SK-N-SH (cell line): ENCODE measurements around the gene CAMK2D. TPM values are rescaled to one million over a fixed set of nuclear protein-coding genes. Genes with fewer than 3 reads are reported as not detected.

Experiments
- CTCF ChIA-PET: fragments of 300-600, 350-600 bp; formaldehyde crosslinking; extraction: SDS; loops from one replicate; lab custom pipeline; 2021; lab: Yijun Ruan, JAX
- POLR2A ChIA-PET: fragments of 350-600 bp; sonication (Branson Sonifier 250); formaldehyde crosslinking; extraction: SDS; loops from one replicate; lab custom pipeline; 2020; ENCODE audit warnings: antibody characterized with exemption, inconsistent platforms; lab: Yijun Ruan, JAX
- DNase-seq: peaks from one replicate; pipeline ENCODE4 v3.0.0; 2012
- H2AFZ ChIP-seq: fragments of 200-600 bp; sonication (generic); 2 replicates; pipeline ENCODE4 v1.8.1; 2016; ENCODE audit warnings: antibody characterized with exemption, mild to moderate bottlenecking, low read depth
- H3F3A ChIP-seq: fragments of 200-600 bp; sonication (generic); replicated peaks from 2 replicates; pipeline ENCODE3; 2016; ENCODE audit warnings: antibody characterized with exemption, mild to moderate bottlenecking; ENCODE audit not compliant: insufficient read depth
- H3K27ac ChIP-seq, 2 experiments: fragments of 200-500 bp in 1 of 2; fragments of 200-600 bp in 1 of 2; sonication (Bioruptor generic) in 1 of 2; sonication (generic), shearing (Covaris generic) in 1 of 2; 2 replicates each; pipeline versions ENCODE4 v1.5.1 to v1.6.1; 2014 to 2016; ENCODE audit warnings: low read depth in 2 of 2, inconsistent platforms in 1 of 2, low read length in 1 of 2, mild to moderate bottlenecking in 1 of 2, mixed read lengths in 1 of 2
- H3K27me3 ChIP-seq: fragments of 200-600 bp; sonication (generic), shearing (Covaris generic); 2 replicates; pipeline ENCODE4 v1.6.1; 2016; ENCODE audit warnings: mixed run types; ENCODE audit not compliant: insufficient read depth
- H3K36me3 ChIP-seq, 2 experiments: fragments of 200-500 bp in 1 of 2; fragments of 200-600 bp in 1 of 2; sonication (Bioruptor generic) in 1 of 2; sonication (generic) in 1 of 2; replicated peaks in 1 of 2; 2 replicates each; pipeline versions ENCODE3 to v1.5.1; 2014 to 2016; ENCODE audit warnings: low read length in 1 of 2, mild to moderate bottlenecking in 1 of 2; ENCODE audit not compliant: insufficient read depth in 2 of 2, control insufficient read depth in 1 of 2
- H3K4me1 ChIP-seq, 2 experiments: fragments of 200-500 bp in 1 of 2; fragments of 200-600 bp in 1 of 2; sonication (Bioruptor generic) in 1 of 2; sonication (generic), shearing (Covaris generic) in 1 of 2; 2 replicates each; pipeline versions ENCODE4 v1.5.1 to v1.6.1; 2014 to 2016; ENCODE audit warnings: low read depth in 1 of 2, low read length in 1 of 2, mixed run types in 1 of 2; ENCODE audit not compliant: insufficient read depth in 2 of 2, control insufficient read depth in 1 of 2
- H3K4me2 ChIP-seq: fragments of 200-600 bp; sonication (generic), shearing (Covaris generic); 2 replicates; pipeline ENCODE4 v1.6.1; 2017; ENCODE audit warnings: mixed run types
- H3K4me3 ChIP-seq, 2 experiments: fragments of 200-500 bp in 1 of 2; fragments of 200-600 bp in 1 of 2; sonication (Bioruptor generic) in 1 of 2; sonication (generic), shearing (Covaris generic) in 1 of 2; 2 replicates each; pipeline versions ENCODE4 v1.5.1 to v1.8.1; 2014 to 2016; ENCODE audit warnings: low read depth in 2 of 2, inconsistent platforms in 1 of 2, low read length in 1 of 2, mild to moderate bottlenecking in 1 of 2, mixed read lengths in 1 of 2, moderate library complexity in 1 of 2
- H3K79me2 ChIP-seq: fragments of 200-600 bp; sonication (generic); 2 replicates; pipeline ENCODE4 v1.8.1; 2017; ENCODE audit warnings: mild to moderate bottlenecking; ENCODE audit not compliant: insufficient read depth
- H3K9ac ChIP-seq: fragments of 200-600 bp; sonication (generic); 2 replicates; pipeline ENCODE4 v1.6.1; 2017; ENCODE audit warnings: mixed run types
- H3K9me2 ChIP-seq: fragments of 200-600 bp; sonication (generic); 2 replicates; pipeline ENCODE4 v1.6.1; 2017; ENCODE audit warnings: mixed run types
- H3K9me3 ChIP-seq: fragments of 200-600 bp; sonication (generic); 2 replicates; pipeline ENCODE4 v1.6.1; 2017; ENCODE audit warnings: mixed run types, mild to moderate bottlenecking, moderate library complexity
- H4K20me1 ChIP-seq: fragments of 200-600 bp; sonication (generic); 2 replicates; pipeline ENCODE4 v1.6.1; 2017; ENCODE audit warnings: mild to moderate bottlenecking, mixed run types; ENCODE audit not compliant: insufficient read depth
- EZH2phosphoT487 ChIP-seq: fragments of 200-600 bp; sonication (generic); IDR thresholded peaks from 2 replicates; pipeline ENCODE4 v1.6.1; 2017; ENCODE audit warnings: low read depth, mixed run types, mild to moderate bottlenecking, antibody characterized with exemption, moderate library complexity, borderline replicate concordance
- FOSL2 ChIP-seq: IDR thresholded peaks from 2 replicates; pipeline ENCODE4 v1.4.0; 2012; ENCODE audit warnings: low read depth, mild to moderate bottlenecking, moderate library complexity, borderline replicate concordance
- GABPA ChIP-seq: IDR thresholded peaks from 2 replicates; pipeline ENCODE4 v1.4.0; 2012; ENCODE audit warnings: low read depth, mild to moderate bottlenecking
- JUND ChIP-seq: IDR thresholded peaks from 2 replicates; pipeline ENCODE4 v1.4.0; 2012
- MEF2A ChIP-seq: IDR thresholded peaks from 2 replicates; pipeline ENCODE4 v1.4.0; 2012; ENCODE audit warnings: low read depth, borderline replicate concordance
- MXI1 ChIP-seq: IDR thresholded peaks from 2 replicates; pipeline ENCODE4 v1.6.1; 2012; ENCODE audit warnings: mild to moderate bottlenecking, low read depth, low read length, improper control_type of control experiment
- NRF1 ChIP-seq: IDR thresholded peaks from 2 replicates; pipeline ENCODE4 v1.6.1; 2012; ENCODE audit warnings: low read depth, mild to moderate bottlenecking, low read length
- POLR2AphosphoS5 ChIP-seq: IDR thresholded peaks from 2 replicates; pipeline ENCODE4 v1.6.1; 2012; ENCODE audit warnings: low read depth, low read length
- RCOR1 ChIP-seq: fragments of 150-350 bp; IDR thresholded peaks from 2 replicates; pipeline ENCODE4 v1.6.1; 2017; ENCODE audit warnings: antibody characterized with exemption, low read length
- RXRA ChIP-seq: IDR thresholded peaks from 2 replicates; pipeline ENCODE4 v1.4.0; 2012; ENCODE audit warnings: low read depth, mild to moderate bottlenecking, borderline replicate concordance
- SMC3 ChIP-seq: IDR thresholded peaks from 2 replicates; pipeline ENCODE4 v1.6.1; 2012; ENCODE audit warnings: low read depth, low read length, improper control_type of control experiment
- TAF1 ChIP-seq: IDR thresholded peaks from 2 replicates; pipeline ENCODE4 v1.6.1; 2012; ENCODE audit warnings: low read depth, mild to moderate bottlenecking, low read length, moderate library complexity, borderline replicate concordance
- TCF12 ChIP-seq: IDR thresholded peaks from 2 replicates; pipeline ENCODE4 v1.4.0; 2012
- TEAD4 ChIP-seq: IDR thresholded peaks from 2 replicates; pipeline ENCODE4 v1.4.0; 2012; ENCODE audit warnings: mild to moderate bottlenecking, borderline replicate concordance; ENCODE audit not compliant: insufficient read depth
- YY1 ChIP-seq: IDR thresholded peaks from 2 replicates; pipeline ENCODE4 v1.4.0; 2012; ENCODE audit warnings: low read depth, mild to moderate bottlenecking
- WGBS: methylation state at CpG from one replicate; pipeline ENCODE4 v1.1.6; 2017; ENCODE audit warnings: low lambda C conversion rate; 5-methylcytosine and 5-hydroxymethylcytosine counted together
- polyA plus RNA-seq, 3 experiments: library from polyadenylated mRNA; depleted of rRNA; stranded (reverse); fragments of >200 nt; gene quantifications; 2 replicates each; pipeline ENCODE4 v1.2.3, GENCODE V29; 2012
- TF ChIP-seq, protein P1 (sequence below): IDR thresholded peaks from 2 replicates; pipeline ENCODE4; 2012
- TF ChIP-seq, protein P2 (sequence below): IDR thresholded peaks from 2 replicates; pipeline ENCODE4 v1.4.0; 2012; ENCODE audit warnings: low read depth, borderline replicate concordance
- TF ChIP-seq, protein P3 (sequence below): IDR thresholded peaks from 2 replicates; pipeline ENCODE4 v1.4.0; 2012; ENCODE audit warnings: low read depth
- TF ChIP-seq, protein P4 (sequence below): fragments of 150-350 bp; IDR thresholded peaks from 2 replicates; pipeline ENCODE4 v1.6.1; 2016; ENCODE audit warnings: mild to moderate bottlenecking, low read depth, low read length

The CAMK2D gene
- polyA plus RNA-seq, 1 of the 3 experiments (the other 2 are of a cell fraction) = 17.0 TPM

DNA sequence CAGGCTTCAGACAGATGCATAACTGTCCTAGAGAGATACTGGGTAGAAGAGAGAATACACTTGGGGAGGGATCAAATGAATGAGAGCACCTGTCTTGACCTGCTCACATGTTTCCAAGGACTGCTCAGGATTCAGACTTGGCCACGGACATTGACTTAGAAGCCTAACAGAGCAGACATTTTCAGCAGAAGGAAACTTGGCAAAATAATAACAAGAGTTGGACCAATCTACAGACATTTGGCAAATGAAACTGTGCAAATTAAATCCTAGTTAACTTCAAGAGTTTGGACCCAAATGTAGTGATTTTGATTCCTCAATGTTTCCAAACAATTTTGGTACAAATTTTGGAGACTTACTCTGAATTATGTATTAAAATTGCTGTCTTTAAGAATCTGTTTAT, 223.9 kb downstream of the CAMK2D start (continued):
- TF ChIP-seq, protein P1, sequence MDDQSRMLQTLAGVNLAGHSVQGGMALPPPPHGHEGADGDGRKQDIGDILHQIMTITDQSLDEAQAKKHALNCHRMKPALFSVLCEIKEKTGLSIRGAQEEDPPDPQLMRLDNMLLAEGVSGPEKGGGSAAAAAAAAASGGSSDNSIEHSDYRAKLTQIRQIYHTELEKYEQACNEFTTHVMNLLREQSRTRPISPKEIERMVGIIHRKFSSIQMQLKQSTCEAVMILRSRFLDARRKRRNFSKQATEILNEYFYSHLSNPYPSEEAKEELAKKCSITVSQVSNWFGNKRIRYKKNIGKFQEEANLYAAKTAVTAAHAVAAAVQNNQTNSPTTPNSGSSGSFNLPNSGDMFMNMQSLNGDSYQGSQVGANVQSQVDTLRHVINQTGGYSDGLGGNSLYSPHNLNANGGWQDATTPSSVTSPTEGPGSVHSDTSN = no peak
- TF ChIP-seq RXRA = no peak
- no peak for TF ChIP-seq YY1
- TF ChIP-seq, protein P2, sequence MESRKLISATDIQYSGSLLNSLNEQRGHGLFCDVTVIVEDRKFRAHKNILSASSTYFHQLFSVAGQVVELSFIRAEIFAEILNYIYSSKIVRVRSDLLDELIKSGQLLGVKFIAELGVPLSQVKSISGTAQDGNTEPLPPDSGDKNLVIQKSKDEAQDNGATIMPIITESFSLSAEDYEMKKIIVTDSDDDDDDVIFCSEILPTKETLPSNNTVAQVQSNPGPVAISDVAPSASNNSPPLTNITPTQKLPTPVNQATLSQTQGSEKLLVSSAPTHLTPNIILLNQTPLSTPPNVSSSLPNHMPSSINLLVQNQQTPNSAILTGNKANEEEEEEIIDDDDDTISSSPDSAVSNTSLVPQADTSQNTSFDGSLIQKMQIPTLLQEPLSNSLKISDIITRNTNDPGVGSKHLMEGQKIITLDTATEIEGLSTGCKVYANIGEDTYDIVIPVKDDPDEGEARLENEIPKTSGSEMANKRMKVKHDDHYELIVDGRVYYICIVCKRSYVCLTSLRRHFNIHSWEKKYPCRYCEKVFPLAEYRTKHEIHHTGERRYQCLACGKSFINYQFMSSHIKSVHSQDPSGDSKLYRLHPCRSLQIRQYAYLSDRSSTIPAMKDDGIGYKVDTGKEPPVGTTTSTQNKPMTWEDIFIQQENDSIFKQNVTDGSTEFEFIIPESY = no peak
- no peak for TF ChIP-seq FOSL2
- TF ChIP-seq TEAD4 = no peak
- no peak for TF ChIP-seq TCF12

DNA sequence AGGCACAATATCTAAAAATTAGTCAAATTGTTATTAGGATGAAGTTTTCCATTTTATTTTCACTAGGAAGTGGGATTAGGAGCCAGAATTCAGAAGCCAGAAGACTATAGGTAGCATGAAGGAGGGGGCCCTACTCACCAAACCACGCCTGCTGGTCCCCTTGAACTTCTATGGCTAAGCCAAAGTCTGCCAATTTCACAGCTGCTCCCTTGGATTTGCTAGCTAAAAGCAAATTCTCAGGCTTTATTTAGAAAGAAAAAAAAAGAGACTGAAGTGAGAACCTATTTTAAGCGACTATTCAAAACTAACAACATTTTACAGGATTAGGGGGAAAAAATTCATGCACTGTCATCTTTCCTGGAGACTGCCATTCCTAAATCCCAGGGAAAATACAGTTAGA, 224.3 kb downstream of the CAMK2D start:
- no peak overlapping the region for H3K4me3 ChIP-seq
- no peak overlapping the region for H2AFZ ChIP-seq
- H3K4me1 ChIP-seq = peaks cover 0 to 18% of the 10 kb centered on the region in 2 experiments; a peak in 2 of 4 replicates
- WGBS = 94% methylated on average over 2 of the region's 2 CpGs
- no peak for DNase-seq
- H3K27ac ChIP-seq = no peak overlapping the region
- H3K27me3 ChIP-seq = no peaks in the 10 kb centered on the region
- ChIA-PET POLR2A (interaction anchor here (0.6 kb wide), 1 partner anchor 224 kb away, joined by 4 read pairs; no protein-coding TSS in a partner anchor), CTCF (no interaction called here)
- no peaks in the 10 kb centered on the region for H3K9me3 ChIP-seq
- H3K9ac ChIP-seq = no peak overlapping the region
- no peaks in the 10 kb centered on the region for H3K9me2 ChIP-seq
- H3F3A ChIP-seq = peaks cover 33% of the 10 kb centered on the region
- no peaks in the 10 kb centered on the region for H3K79me2 ChIP-seq
- peaks cover 12 to 33% of the 10 kb centered on the region in 2 experiments for H3K36me3 ChIP-seq
- no peaks in the 10 kb centered on the region for H4K20me1 ChIP-seq
- no peak overlapping the region for H3K4me2 ChIP-seq
- TF ChIP-seq, protein P3, sequence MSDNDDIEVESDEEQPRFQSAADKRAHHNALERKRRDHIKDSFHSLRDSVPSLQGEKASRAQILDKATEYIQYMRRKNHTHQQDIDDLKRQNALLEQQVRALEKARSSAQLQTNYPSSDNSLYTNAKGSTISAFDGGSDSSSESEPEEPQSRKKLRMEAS = no peak
- TF ChIP-seq EZH2phosphoT487 = no peak
- TF ChIP-seq GABPA = no peak
- TF ChIP-seq, protein P4, sequence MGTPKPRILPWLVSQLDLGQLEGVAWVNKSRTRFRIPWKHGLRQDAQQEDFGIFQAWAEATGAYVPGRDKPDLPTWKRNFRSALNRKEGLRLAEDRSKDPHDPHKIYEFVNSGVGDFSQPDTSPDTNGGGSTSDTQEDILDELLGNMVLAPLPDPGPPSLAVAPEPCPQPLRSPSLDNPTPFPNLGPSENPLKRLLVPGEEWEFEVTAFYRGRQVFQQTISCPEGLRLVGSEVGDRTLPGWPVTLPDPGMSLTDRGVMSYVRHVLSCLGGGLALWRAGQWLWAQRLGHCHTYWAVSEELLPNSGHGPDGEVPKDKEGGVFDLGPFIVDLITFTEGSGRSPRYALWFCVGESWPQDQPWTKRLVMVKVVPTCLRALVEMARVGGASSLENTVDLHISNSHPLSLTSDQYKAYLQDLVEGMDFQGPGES = no peak
- TF ChIP-seq, protein P1 = no peak
- no peak for TF ChIP-seq RCOR1
- TF ChIP-seq MEF2A = no peak
- TF ChIP-seq SMC3 = no peak
- TF ChIP-seq TAF1 = no peak
- TF ChIP-seq NRF1 = no peak
- no peak for TF ChIP-seq POLR2AphosphoS5
- TF ChIP-seq, protein P2 = no peak
- TF ChIP-seq MXI1 = no peak
- TF ChIP-seq JUND = no peak
